Dedifferentiated amniotic fluid mesenchymal stem cell (primary cell): Measurements from ENCODE around the gene LRRC56.

Source experiments
- DNase-seq: peaks from one replicate; pipeline ENCODE4 v3.0.0-alpha.2; 2016; ENCODE audit errors: extremely low spot score

The LRRC56 gene

GRCh38 chr11:536841-537621 lies at the start of gene LRRC56:
Gene LRRC56 (plus strand): TSS chr11:537527. CDS start chr11:540685, 3,158 bp downstream.
- peak; percentile 43 for DNase-seq

- DNase-seq: no peak
Observed at GRCh38 chr11:487571-488021, 49.7 kb upstream of the LRRC56 start.

GRCh38 chr11:488062-488461 lies 49.3 kb upstream of the LRRC56 start:
- DNase-seq: no peak

- no peak for DNase-seq
Observed at GRCh38 chr11:488579-488978, 48.7 kb upstream of the LRRC56 start.

- DNase-seq: no peak
Observed at GRCh38 chr11:488992-489391, 48.3 kb upstream of the LRRC56 start.

GRCh38 chr11:489610-490185 lies 47.6 kb upstream of the LRRC56 start:
- no peak for DNase-seq

- no peak for DNase-seq
Observed at GRCh38 chr11:490186-490929, 47.0 kb upstream of the LRRC56 start.

- no peak for DNase-seq
Observed at GRCh38 chr11:490930-491260, 46.4 kb upstream of the LRRC56 start.

GRCh38 chr11:491358-491757 lies 46.0 kb upstream of the LRRC56 start:
- no peak for DNase-seq

GRCh38 chr11:492427-493226 lies 44.7 kb upstream of the LRRC56 start:
- DNase-seq: no peak

- DNase-seq: no peak
Observed at GRCh38 chr11:494761-495536, 42.4 kb upstream of the LRRC56 start.

GRCh38 chr11:495537-495931 lies 41.8 kb upstream of the LRRC56 start:
- no peak for DNase-seq

GRCh38 chr11:496834-497564 lies 40.3 kb upstream of the LRRC56 start:
- no peak for DNase-seq

GRCh38 chr11:497565-498296 lies 39.6 kb upstream of the LRRC56 start:
- no peak for DNase-seq

- DNase-seq: no peak
Observed at GRCh38 chr11:498297-499181, 38.8 kb upstream of the LRRC56 start.

GRCh38 chr11:499201-500076 lies 37.9 kb upstream of the LRRC56 start:
- no peak for DNase-seq

- no peak for DNase-seq
Observed at GRCh38 chr11:501001-501682, 36.2 kb upstream of the LRRC56 start.
